Gastroesophageal sphincter (tissue), 3 donors: Measurements from ENCODE around the gene BHLHE23.

Source experiments
- EP300 ChIP-seq: sonication (generic); formaldehyde crosslinking; IDR thresholded peaks from one replicate; pipeline ENCODE4 v1.6.1; 2017; ENCODE audit warnings: antibody characterized with exemption, mild to moderate bottlenecking
- POLR2A ChIP-seq, 2 donors: fragments of 450-650 bp; IDR thresholded peaks; one replicate each; pipeline ENCODE4 v1.6.1; 2017; ENCODE audit warnings: antibody characterized with exemption in 2 of 2, mild to moderate bottlenecking in 2 of 2, moderate library complexity in 1 of 2
- POLR2AphosphoS5 ChIP-seq: sonication (generic); formaldehyde crosslinking; IDR thresholded peaks from one replicate; pipeline ENCODE4 v1.6.1; 2017; ENCODE audit warnings: antibody characterized with exemption
- TF ChIP-seq, protein P1 (sequence below), 4 experiments: fragments of 200-600 bp in 2 of 4; fragments of 450-650 bp in 2 of 4; sonication (generic) in 1 of 4; IDR thresholded peaks; one replicate each; pipeline ENCODE4 v1.5.1; 2017 to 2019; ENCODE audit warnings: antibody characterized with exemption in 4 of 4, mild to moderate bottlenecking in 2 of 4, moderate library complexity in 2 of 4

- TF ChIP-seq POLR2A (IDR thresholded peaks at IDR 0.05) (no peak), EP300 (no peak), POLR2AphosphoS5 (no peak)
- TF ChIP-seq, protein P1, sequence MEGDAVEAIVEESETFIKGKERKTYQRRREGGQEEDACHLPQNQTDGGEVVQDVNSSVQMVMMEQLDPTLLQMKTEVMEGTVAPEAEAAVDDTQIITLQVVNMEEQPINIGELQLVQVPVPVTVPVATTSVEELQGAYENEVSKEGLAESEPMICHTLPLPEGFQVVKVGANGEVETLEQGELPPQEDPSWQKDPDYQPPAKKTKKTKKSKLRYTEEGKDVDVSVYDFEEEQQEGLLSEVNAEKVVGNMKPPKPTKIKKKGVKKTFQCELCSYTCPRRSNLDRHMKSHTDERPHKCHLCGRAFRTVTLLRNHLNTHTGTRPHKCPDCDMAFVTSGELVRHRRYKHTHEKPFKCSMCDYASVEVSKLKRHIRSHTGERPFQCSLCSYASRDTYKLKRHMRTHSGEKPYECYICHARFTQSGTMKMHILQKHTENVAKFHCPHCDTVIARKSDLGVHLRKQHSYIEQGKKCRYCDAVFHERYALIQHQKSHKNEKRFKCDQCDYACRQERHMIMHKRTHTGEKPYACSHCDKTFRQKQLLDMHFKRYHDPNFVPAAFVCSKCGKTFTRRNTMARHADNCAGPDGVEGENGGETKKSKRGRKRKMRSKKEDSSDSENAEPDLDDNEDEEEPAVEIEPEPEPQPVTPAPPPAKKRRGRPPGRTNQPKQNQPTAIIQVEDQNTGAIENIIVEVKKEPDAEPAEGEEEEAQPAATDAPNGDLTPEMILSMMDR (IDR thresholded peaks at IDR 0.05): no peak
Measured at GRCh38 chr20:63014710-63015109, 7.9 kb upstream of the BHLHE23 start.
